Stimulated activated CD4-positive, alpha-beta T cell treated with anti-CD3 and anti-CD28 coated beads, TNF-alpha, amount 100 ng/mL, for 4 hours (primary cell): Measurements from ENCODE around the gene PRPSAP1.

ENCODE experiments used
- DNase-seq, 3 experiments: peaks; one replicate each; pipeline ENCODE4 v3.0.0-alpha.2; 2020; ENCODE audit warnings: low read depth in 3 of 3

Gene PRPSAP1

DNA sequence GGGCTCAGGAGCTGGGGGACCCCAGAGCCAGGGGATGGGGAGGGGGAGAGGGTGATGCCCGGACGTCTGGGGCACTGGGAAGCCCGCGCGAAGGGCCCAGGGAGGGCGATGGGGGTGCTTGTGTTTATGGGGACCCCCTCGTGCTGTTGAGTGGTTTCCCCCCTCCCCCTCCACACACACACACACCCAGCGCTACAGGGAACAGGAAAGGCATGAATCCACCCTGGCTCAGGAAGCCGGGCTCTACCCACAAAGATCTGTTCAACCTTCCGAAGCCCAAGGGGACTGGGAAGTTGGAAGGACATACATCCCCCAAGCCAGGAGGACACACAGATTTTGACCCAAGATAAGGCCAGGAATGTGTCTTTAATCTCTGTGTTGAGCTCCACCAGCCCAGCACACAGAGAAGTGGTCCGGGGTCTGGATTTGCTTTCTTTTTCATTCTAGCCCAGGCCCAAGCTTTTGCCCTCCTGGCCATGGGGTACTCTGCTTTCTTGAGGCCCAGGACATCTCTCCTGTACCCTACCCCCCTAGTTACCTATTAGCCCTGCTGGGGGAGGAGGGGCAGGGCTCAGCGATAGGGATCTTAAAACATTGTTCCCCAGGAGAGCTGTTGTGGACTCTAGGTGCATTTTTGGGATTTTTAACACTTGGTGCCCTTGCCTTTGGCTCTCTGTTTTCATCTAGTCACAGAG is 87.3 kb downstream of the PRPSAP1 start:
- DNase-seq: no peak

DNA sequence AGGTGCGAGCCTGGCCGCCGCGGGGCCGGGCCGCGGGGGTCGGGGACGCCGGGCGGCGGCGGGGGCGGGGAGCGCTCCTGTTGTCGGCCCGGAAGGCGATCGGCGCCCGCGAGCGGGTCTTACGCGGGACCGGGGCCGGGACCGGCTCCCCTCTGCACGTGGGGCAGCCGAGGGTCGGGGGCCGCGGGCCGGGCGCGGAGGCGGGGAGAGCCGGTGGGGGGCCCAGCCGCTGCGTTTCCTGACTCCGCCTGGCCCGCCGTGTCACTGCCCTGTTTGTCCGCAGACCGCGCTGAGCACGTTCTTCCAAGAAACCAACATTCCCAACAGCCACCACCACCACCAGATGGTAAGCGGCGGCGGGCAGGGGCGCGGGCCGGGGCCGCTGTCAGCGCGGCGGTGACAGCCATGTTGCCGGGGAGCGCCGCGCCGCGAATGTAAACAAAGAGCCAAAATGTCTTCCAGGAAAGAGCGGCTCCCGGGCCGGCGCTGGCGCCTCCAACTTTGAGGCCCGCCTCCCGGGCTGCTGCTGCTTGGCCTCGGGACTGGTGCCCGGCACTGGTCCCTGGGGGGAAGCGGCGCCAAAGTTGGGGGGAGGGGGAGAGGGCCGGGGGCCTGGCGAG is 88.0 kb downstream of the PRPSAP1 start:
- DNase-seq: no peak

DNA sequence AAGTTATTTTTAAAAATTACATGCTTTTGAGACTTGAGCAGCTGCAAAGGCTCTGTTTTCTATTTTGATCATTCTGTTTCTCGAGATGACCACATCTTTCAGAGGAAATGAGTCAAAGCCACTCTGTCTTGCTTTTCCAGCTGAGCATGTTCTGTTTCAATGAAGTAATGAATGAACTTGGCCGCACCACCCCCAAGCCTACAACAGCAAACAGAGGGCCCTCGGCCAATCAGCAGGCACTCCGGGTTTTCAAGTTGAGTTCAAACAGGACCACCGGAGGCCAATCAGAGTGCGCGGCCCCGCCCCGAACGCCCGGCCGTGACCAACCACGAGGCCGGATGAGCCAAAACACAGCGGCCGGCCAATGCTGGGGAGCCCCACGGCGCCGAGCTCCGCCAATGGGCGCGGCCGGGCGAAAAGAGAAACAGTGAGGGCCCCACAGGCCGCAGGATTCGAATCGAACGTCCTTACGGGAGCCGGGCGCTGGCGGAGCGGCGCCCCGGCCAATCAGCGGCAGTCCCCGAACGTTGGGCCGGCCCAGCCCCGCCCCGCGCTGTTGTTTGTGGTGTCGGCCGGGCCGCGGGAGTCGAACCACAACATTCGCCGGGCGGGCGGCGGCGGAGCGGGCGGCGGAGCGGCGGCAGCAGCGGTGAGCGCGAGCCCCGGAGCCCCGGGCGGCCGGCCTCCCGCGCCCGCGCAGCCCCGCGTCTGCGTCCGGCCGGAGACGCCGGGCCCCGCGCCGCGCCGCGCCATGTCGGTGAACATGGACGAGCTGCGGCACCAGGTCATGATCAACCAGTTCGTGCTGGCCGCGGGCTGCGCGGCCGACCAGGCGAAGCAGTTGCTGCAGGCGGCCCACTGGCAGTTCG is 88.7 kb downstream of the PRPSAP1 start, which contains the start of gene UBALD2:
Gene UBALD2, plus strand, starts transcription at position 594 of the 869 bp plus-strand sequence. Its CDS starts 158 bp downstream, at position 752.
- DNase-seq: peak; percentile 95 to 97 (median 96)

DNA sequence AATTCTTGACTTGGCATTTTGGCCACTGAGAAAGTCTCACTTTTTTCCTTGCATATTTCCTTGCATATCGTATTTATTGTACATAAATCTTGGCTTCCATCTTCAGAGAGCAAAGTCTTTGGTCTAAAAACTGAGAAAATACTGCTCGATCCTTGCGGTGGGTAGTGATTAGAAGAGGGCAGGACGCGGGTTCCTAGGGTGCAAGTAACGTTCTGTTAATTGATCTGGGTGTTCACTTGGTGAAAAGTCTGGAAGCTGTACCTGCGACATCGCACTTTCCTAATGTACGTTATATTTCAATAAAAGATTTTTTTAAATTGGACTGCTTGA is 89.3 kb downstream of the PRPSAP1 start:
- no peak for DNase-seq

DNA sequence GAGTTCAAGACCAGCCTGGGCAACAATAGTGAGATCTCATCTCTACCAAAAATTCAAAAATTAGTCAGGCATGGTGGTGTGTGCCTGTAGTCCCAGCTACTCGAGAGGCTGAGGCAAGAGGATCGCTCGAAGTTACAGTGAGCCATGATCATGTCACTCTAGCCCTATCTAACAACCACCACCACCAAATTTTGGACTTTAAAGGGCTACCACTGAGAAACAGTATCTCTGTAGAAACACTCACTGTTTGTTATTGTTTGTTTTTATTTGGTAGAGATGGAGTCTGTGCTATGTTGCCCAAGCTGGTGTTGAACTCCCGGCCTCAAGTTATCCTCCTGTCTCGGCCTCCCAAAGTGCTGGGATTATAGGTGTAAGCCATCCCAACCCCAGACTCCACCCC is 89.8 kb downstream of the PRPSAP1 start:
- DNase-seq: no peak

DNA sequence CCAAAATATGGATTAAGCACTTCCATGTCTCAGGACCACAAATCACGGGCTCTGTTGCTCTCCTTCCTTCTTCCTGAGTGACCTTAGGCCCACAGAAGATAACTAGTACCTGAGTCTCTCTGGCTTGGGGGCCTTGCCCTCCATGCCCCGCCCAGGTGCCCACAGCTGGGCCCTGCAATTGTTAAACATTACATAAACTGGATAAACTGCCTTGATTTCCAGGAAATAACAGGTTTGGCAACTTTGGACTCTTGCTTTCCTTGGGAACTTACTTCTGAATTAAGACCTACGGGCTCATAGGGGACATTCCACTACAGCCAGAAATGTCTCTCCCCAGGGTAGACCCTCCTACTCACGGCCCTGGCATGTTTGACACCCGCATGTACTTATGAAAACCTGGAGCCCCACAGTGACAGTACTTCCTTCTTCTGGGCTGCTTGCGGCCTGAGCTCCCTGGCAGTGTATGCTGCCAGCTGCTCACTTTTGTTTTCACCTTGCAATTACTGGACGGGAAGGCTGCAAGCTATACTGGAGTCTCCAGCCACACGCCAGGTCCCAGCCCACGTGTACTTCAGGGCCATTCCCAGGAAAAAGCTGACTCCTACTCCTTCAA is 90.9 kb downstream of the PRPSAP1 start:
- DNase-seq: no peak

DNA sequence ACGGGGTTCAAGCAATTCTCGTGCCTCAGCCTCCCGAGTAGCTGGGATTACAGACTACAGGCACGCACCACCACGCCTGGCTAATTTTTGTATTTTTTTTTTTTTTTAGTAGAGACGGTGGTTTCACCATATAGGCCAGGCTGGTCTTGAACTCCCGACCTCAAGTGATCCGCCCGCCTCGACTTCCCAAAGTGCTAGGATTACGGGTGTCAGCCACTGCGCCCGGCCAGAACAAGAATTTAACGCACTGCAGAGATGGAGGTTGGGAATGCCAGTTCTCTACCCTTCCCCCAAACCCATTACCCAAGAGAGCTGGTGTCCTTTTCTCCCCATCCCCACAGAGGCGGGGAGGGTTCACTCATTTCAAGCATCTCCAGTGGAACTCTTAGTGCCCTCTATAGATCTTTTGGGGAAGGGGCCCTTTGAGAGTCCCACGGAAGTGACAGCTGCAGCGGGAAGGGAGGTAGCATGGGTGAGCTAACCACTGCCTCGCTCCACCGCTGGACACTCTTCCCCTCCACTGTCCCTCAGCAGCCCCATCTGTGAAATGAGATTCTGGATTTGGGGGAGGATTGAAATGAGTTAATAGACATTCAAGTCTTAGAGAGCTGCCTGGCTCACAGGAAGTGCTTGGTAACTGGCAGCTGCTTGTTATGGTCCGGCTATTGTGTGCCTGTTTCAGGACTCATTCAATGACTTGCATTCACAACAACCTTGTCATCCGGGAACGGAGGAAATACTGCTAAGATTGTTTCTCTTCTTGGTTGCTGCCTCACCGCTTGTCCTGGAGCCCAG is 92.1 kb downstream of the PRPSAP1 start:
- no peak for DNase-seq

DNA sequence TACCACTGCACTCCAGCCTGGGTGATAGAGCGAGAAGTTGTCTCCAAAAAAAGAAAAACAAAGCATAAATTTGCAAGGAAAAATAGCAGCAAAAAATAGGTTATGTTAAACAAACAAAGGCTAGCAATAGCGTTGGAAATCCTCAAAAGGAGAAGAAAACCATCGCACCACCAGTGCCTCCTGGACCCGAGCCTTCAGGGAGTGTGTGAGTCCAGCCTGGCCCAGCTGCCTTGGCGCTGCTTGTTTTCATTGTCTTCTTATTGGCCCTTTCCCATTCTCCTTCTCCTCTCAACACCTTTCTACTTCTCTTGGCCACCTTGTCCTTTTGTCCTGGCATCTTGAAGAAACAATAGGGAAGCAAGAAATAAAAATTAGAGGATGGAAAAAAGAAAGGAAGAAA is 93.0 kb downstream of the PRPSAP1 start:
- no peak for DNase-seq

DNA sequence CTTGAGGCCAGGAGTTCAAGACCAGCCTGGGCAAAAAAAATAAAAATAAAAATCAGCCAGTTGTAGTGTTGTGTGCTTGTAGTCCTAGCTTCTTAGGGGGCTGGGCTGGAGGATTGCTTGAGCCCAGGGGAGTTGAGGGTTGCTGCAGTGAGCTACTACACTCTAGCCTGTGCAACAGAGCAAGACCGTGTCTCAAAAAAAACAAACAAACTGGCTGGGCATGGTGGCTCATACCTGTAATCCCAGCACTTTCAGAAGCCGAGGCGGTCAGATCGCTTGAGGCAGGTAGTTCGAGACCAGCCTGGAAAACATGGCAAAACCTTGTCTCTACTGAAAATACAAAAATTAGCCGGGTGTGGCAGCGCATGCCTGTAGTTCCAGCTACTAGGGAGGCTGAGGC is 93.5 kb downstream of the PRPSAP1 start:
- DNase-seq: no peak
